Measurements from ENCODE around the gene PPP1R27.
"Not testable (repeated sequence)": the region's sequence is repeated elsewhere in the genome, so short reads cannot be mapped to it uniquely, and the experiment has no call there.

Gene PPP1R27

GRCh38 chr17:81840826-81841778 lies 6.3 kb upstream of the PPP1R27 start:
- no peak for FAIRE-seq

DNA sequence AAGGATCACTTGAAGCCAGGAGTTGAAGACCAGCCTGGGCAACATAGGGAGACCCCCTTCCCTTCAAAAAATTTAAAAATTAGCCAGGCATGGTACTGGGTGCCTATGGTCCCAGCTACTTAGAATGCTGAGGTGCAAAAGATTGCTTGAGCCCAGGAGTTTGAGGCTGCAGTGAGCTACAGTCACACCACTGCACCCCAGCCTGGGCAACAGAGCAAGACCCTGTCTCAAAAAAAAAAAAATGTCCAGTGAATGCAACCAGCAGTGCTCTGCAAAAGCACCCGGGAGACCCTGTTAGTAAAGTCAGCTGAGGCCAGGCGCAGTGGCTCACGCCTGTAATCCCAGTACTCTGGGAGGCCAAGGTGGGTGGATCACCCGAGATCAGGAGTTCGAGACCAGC lies 5.2 kb upstream of the PPP1R27 start:
- FAIRE-seq = not testable (repeated sequence)

DNA sequence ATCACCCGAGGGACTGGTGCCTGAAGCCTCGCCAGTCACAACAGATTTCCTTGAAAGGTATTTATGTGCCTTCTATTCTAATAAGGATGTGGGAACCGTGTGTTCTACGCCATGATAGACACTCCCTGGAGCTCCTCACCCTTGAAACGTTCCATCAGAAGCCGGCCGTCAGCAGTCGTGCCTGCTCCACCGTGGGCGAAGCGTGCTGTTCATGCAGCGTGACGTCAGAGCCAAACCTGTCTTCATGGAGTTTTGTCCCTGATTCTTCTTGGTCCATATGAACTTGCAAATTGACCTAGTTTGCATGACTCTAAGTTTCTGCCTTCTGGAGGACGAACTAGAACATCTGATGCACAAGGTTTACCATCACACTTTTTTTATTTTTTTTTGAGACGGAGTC lies 4.5 kb upstream of the PPP1R27 start:
- FAIRE-seq = no peak

DNA sequence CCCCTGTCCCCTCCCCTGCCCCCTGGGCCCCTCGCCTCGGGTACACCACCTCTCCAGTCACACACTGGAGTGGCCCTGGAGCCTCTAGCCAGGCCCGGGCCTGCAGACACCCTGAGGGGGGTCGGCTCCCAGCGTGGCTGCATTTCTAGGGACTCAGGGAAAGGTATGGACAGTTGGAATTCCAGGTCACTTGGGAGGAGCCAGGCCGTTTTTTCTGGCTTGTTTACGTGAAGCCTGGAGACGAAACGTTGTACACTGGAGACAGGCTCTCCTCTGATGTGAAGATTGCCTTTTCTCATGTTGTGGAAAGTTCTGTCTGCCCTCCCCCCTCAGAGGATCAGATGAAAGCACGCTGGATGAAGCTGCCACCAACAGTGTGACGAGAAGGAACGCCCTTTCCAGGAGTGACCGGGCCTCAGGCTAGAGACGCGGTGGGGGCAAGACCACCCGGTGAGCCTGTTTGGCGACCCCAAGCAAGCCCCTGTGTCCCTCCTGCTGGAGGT lies 4.0 kb upstream of the PPP1R27 start:
- no peak for FAIRE-seq

DNA sequence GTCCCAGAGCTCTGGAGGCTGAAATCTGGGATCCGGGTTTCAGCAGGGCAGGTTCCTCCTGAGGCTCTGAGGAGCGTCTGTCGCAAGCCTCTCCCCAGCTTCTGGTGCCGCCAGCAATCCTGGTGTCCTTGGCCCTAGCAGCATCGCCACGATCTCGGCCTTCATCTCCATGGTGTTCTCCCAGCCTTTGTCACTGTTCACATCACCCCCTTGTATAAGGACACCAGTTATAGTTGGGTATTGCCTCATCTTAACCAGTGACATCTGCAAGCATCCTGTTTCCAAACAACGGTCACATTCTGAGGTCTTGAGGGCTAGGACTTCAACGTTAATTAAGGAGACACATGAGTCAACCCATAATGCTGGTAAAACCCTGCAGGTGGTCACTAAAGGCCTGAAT lies 2.8 kb upstream of the PPP1R27 start:
- FAIRE-seq = no peak

GRCh38 chr17:81833921-81834830 lies 674 bp downstream of the PPP1R27 start:
- no peak for FAIRE-seq

GRCh38 chr17:81833160-81833920 lies 1.5 kb downstream of the PPP1R27 start, which contains the start of gene MCRIP1:
Gene MCRIP1 (minus strand): TSS chr17:81833291. CDS start chr17:81824506, 8,785 bp downstream.
- FAIRE-seq = no peak

DNA sequence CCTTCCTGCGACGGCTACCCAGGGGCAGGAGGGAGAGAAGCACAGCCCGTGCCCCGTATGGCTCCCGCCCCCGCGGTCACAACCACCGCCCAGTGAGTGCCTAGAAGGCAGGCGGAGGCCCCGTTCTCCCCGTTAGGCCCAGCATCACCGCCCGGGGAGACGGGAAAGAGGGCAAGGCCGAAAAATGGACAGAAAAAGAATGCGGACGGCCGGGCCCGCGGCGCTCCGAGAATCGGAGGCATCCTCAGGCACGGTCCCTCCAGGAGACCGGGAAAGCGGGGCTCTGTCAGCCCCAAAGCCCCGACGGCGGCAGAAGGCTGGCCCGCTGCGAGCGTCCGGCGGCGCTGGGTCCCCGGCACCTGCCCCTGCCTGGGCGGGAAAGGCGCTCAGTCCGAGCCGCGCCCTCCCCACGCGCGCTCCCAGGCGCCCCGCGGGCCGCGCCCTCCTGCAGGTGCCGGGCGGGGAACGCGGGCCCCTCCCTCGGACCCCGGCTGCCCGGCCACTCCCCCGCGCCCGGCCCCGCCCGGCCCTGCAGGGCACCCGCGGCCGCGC lies 2.2 kb downstream of the PPP1R27 start:
- FAIRE-seq = no peak

- no peak for FAIRE-seq
Measured at GRCh38 chr17:81831957-81832607, 2.8 kb downstream of the PPP1R27 start.

- FAIRE-seq = no peak
Measured at GRCh38 chr17:81831563-81831956, 3.3 kb downstream of the PPP1R27 start.

- FAIRE-seq = no peak
Measured at GRCh38 chr17:81829858-81830257, 5.0 kb downstream of the PPP1R27 start.

DNA sequence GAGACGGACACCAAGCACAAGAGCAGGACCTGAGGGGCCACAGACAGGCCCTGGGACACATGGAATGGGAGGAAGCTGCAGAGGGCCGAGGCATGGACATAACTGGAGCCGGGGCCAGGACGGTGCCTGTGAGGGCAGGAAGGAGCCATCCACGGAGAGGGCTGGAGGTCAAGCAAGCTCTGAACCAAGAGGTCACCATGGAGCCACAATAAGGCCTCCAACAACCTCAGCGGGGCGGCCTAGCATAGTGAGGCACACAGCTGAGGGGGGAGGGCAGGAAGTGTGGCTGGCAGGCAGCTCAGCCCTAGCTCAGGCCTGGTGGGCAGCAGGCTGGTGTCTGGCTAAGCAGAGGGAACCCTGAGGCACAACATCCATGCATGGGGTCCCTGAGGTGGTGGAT lies 6.2 kb downstream of the PPP1R27 start:
- FAIRE-seq = no peak

GRCh38 chr17:81825841-81826466 lies 8.9 kb downstream of the PPP1R27 start:
- FAIRE-seq = no peak

- FAIRE-seq = no peak
Measured at GRCh38 chr17:81824595-81824994, 10.3 kb downstream of the PPP1R27 start.

- no peak for FAIRE-seq
Measured at GRCh38 chr17:81823820-81824550, 10.9 kb downstream of the PPP1R27 start.

DNA sequence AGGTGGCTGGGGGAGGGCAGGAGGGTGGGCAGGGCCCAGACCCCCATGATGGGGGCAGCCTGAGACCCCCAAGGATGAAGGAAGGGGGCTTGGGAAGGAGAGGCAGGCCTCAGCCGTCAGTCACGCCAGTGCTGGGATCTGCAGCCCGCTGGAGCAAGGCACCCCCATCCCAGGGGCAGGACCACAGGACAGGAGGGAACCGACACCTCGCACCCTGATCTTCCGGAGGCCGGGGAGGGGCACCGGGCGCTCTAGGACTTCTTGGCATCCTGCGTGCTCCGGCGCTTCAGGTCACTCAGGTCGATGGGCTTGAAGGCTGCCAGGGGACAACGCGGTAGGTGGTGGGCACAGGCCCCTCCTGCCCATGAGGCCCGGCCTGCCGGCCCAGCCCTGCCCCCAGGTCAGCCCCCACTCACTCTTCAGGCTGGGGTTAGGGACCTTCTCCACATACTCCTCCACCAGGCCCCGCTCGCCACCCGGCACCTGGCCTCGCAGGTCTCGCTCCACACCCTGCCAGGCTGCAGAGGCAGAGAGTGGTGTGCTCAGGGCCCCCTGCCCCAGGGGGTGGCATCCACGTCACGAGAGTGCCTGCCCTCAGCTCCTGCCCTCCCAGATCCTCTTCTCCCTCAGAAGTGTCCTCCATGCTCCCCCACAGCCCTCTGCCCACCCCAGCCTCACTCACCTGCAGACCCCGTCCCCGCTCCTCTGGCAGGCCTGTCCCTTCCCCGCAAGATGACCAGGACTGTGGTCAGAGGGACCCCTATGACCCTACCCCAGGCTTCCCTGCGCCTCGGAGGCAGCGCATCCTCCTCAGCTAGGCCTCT lies 11.6 kb downstream of the PPP1R27 start:
- no peak for FAIRE-seq

GRCh38 chr17:81822312-81822637 lies 12.6 kb downstream of the PPP1R27 start:
- no peak for FAIRE-seq

DNA sequence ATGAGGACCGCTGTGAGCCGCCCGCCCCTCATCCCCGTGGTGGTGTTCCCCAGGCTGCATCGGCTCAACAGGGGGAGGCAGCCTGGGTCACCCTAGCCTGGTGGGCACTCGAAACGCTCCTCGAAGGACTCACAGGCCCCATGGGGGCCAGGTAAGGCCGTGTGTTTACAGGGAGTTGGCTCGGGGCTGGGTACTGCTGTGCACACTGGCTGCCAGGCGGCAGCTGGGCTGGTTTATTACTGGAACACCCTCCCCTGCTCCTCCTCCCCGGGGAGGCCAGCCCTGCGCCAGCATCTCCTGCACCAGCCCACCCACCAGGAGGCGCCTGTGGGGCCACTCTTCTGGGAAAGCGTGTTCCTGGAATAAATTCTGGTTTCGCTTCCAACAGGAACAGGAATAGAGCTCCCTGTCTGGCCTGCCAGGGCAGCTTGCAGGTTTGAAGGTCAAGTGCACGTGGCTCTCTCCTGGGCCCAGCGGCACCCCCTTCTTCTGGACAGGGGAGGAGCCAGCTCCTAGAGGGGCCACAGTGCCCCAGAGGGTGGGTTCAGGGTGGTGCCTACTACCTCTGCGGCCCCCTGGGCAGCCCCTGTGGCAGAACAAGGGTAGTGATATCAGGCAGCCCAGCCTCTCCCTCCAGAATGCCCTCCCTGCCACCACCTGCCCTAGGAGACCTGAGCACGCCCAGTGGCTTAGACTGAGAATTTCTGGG lies 13.1 kb downstream of the PPP1R27 start:
- no peak for FAIRE-seq

DNA sequence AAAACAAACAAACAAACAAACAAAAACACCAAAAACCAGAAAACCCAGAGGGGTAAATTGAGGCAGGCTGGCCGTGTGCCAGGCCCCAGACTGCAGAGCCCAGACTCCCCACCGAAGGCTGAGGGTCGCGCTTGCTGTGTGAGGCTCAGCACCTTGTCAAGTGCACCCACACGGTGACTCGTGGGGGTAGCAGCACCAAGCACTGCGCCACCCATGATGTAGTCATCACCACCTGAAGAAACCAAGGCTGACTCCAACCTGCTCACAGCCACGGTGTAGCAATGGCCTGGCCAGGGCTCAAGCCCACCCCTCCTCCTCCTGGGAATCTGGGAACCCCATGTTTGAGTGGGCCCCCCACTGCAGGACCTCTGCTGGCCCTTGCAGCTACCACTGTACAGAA lies 13.7 kb downstream of the PPP1R27 start:
- no peak for FAIRE-seq
